GM21367 (cell line): ENCODE data around the gene TERF2IP.

ENCODE experiments used
- ATAC-seq: cut with Tn5 transposase; IDR thresholded peaks from one replicate; pipeline ENCODE4 v1.9.1; 2021; ENCODE audit not compliant: unreplicated experiment

Gene TERF2IP, protein sequence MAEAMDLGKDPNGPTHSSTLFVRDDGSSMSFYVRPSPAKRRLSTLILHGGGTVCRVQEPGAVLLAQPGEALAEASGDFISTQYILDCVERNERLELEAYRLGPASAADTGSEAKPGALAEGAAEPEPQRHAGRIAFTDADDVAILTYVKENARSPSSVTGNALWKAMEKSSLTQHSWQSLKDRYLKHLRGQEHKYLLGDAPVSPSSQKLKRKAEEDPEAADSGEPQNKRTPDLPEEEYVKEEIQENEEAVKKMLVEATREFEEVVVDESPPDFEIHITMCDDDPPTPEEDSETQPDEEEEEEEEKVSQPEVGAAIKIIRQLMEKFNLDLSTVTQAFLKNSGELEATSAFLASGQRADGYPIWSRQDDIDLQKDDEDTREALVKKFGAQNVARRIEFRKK

GRCh38 chr16:75647492-75648264 lies at the start of gene TERF2IP, which contains the start of gene KARS1:
TSS of gene TERF2IP (plus strand) at chr16:75647773. CDS start at chr16:75647883, 110 bp downstream.
TSS of gene KARS1 (minus strand) at chr16:75647665. CDS start at chr16:75647639, 26 bp downstream.
- peak; percentile 81 for ATAC-seq

DNA sequence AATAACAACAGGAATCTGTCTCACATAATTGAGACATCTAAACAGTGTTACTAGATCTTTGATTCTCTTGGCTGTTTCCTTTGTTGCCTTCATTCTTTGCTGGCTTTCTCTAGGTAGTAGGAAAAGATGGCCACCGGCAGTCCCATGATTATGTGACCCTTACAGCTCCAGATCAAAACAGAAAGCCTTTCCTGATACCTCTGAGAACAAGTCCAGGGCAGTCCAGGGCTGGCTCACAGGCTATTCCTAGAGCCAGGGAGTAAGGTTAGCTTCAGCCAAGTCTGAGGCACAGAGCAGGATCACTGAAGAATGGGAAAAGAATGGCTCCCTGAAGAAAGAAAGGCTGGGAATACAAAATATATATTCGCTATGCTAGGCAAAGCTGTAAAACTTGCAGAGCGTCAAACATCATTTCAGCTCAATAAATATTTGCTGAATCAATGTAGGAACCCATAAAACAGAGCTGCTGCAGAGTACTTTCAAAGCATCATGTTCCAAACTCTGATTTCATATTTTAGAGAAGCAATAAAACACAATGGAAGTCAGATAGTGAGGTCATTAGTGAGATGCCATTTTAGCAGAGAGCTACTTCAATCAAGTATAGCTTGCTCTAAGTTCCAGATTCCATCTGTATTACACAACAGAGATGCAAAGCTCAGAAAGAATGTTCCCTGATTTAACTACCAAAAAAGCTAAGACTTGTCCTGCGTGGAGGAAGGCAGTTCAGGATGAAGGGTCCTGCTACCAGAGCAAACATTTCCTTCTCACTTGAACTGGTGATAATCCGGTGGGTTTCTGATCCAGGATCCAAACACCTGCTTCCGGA lies 47.9 kb upstream of the TERF2IP start:
- ATAC-seq = no peak

GRCh38 chr16:75603241-75603640 lies 44.3 kb upstream of the TERF2IP start:
- no peak for ATAC-seq

- ATAC-seq = no peak
Observed at GRCh38 chr16:75606507-75606906, 41.1 kb upstream of the TERF2IP start.

GRCh38 chr16:75614066-75614897 lies 33.3 kb upstream of the TERF2IP start:
- no peak for ATAC-seq

DNA sequence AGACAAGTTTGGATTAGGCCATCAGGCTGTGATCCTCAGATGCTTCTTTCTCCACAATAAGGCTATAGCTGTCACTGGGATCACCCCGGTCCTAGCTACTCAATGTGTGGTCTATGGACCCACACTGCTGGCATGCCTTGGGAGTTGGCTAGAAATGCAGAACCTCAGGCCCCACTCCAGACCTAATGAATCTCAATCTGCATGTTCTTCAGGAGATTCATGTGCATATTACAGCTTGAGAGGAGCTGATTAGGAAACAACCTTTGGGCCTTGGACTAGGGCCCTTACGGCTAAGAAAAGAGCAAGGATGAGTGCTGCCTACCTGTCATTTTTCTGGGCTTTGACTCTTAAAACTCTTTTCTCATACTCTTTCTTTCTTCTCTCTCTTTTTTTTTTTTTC lies 32.0 kb upstream of the TERF2IP start:
- ATAC-seq = no peak

DNA sequence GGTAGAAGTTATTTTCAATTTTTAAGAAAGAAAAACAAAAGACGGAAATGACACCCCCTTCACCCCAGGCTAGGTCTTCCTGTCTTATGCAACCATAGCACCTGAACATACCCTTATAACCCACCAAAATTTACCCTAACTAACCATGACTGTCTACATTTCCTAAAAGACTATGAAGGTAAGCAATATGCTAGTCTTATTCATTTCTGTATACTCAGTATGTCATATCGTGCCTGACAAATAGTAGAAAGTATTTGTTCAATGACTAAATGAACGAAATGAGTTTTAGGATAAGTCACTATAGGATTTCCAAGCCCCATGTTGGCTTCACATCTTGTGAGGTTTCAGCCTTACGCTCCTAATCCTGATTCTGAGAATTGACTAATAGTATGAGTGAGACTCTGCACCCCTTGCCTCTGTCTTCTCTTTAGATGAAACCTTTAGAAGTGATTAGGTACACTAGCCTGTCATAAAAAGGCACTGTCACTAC lies 31.0 kb upstream of the TERF2IP start:
- no peak for ATAC-seq

DNA sequence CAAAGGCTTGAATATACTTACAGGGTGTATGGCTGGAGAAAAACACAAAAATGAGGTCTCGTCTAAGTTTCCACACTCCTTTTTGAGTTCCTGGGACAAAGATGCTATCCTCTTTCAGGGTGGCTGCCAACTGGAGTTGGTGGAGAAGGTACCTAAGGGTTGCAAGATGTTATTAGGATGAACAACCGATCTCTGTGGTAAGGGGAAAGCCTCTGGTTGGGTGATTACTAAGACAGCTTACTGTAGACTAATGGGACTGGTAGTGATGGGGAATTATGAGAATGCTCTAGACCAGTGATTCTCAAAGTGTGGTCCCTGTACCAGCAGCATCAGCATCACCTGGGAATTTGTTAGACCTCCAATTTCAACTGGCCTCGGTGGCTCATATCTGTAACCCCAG lies 30.5 kb upstream of the TERF2IP start:
- no peak for ATAC-seq

- no peak for ATAC-seq
Observed at GRCh38 chr16:75618780-75619179, 28.8 kb upstream of the TERF2IP start.

DNA sequence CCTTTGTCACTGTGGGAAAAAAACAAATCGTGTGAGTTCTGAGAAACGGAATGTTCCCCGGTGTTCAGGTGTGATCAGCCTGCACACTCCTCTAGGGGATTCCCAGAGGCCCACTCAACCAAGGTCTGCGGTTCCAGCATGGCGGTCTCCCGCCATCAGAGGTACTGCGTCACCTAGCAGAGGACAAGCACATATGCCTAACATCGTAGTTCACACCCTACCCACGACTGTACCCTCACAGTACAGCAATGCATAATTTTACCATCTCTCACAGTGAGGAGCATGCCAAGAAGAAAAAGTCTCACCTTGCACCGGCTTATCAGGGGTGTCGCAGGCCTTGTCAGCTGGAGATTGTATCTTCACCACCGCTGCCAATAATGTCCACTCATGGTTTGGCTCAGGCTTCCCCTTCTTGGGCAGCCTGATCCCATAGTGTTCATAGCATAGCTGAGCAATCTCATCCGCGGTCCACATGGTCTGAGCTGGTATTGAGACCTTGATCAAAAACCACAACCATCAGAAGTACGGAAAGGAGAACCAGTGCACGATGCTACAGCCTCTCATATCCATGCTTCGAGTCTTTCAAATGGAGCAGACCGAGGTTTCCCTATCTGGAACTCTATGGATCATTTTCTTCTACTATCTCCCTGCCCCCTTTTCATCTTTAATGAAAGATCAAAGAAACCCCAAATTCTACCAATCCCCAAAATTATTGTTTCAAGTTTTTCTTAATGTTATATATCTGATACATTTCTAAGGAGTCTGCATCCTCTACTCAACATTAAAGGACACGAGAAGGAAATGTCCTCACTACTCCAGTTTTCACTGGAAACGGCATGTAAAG lies 27.0 kb upstream of the TERF2IP start:
- ATAC-seq = no peak

DNA sequence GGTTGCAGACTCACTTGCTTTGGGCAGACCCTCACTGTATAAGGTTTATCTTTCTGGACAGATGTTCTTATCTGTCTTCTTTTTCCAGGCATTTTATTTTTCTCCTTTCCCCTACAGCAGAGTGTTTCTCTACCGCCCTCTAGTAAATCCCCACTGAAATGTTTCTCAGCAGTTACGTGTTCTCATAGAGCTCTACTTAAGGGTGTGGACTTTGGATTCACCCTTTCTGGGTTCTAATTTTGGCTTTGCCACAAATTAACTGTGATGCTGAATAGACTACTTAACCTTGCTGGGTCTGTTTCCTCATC lies 26.4 kb upstream of the TERF2IP start:
- no peak for ATAC-seq

- peak; percentile 83 for ATAC-seq
Observed at GRCh38 chr16:75622761-75623605, 24.6 kb upstream of the TERF2IP start, which contains the start of gene ADAT1. TSS of gene ADAT1 (minus strand) at chr16:75623281. CDS start at chr16:75620799, 2,482 bp downstream.

- ATAC-seq = no peak
Observed at GRCh38 chr16:75624921-75625334, 22.6 kb upstream of the TERF2IP start.

DNA sequence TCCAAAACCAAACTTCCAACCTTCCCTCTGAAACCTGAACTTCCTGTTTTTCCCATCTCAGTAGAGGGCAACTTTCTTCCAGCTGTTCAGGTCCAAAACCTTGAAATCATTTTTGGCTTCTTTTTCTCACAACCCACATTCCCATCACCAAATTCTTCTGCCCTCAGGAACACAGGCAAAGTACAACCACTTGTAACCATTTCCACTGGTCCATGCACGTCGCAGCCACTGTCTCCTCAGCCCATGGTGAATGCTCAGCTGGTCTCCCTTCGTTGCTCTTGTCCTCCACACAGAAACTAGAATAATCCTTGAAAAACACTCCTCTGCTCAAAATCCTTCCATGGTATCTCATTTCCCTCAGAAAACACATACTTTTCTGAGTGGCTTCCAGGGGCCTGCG lies 20.8 kb upstream of the TERF2IP start:
- no peak for ATAC-seq

DNA sequence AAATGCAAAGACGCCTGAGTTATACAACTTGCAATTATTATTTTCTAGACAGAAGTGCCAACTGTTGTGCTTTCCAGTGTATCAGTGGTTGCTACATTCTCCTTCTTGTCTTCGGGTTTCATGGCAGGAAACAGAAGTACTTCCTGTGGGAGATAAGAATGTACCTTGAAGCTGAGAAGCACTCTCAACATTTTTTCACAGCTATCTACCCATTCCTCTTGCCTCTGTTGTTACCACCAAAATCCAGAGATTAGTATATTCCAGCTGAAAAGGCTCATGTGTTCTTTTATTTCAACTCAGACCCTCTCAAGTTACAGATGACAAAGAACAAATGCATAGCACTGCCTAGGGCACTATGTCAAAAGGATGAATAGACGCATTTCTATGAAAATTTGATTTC lies 19.7 kb upstream of the TERF2IP start:
- ATAC-seq = no peak

GRCh38 chr16:75628351-75628750 lies 19.2 kb upstream of the TERF2IP start:
- ATAC-seq = no peak

DNA sequence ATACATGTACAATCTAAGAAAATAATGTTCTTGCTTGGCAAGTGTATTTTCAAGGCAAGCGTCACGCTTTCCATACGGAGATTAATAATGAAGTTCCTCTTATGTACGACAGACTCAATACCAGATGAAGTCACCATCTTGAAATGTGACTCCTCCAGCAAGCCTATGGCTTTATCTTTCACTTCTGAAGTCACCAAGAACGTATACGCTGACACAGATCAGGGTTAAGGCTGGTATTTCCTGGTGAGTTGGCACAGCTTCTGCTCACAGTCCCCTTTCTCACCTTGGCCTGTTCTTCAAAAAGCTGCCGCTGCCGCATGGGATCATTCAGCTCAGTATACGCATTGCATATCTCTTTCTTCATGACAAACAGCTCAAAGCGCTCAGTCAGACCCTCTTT lies 18.4 kb upstream of the TERF2IP start:
- no peak for ATAC-seq

DNA sequence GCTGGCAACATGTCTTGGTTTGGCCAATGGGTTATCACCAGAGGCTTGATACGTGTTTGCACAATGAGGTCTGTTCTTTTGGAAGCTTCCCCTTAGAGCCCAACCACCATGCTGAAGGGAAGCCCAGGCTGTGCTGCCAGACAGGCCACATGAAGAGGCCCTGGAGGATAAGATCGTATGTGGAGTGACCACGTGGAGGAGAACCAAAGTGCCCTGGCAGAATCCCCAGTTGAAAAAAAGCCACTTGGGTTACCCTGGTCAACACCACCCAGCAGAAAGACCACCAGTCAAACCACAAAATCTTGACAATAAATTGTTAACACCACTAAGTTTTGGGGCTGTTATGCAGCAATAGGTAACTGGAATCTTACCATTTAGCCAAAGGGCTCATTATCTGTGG lies 17.5 kb upstream of the TERF2IP start:
- no peak for ATAC-seq
